HepG2 (cell line): ENCODE results near the gene ECSCR. TPM values are rescaled to one million over a fixed set of nuclear protein-coding genes. Genes with fewer than 3 reads are reported as not detected.

Experiments used
- CCAR2 ChIP-seq: fragments of 200-400 bp; formaldehyde crosslinking; optimal IDR thresholded peaks from 2 replicates; pipeline ENCODE3; 2018; ENCODE audit warnings: low read depth, mild to moderate bottlenecking, low read length, moderate library complexity
- HNF1B ChIP-seq: sonication (generic); formaldehyde crosslinking; IDR thresholded peaks from 2 replicates; pipeline ENCODE4 v1.5.1; 2020; ENCODE audit warnings: mild to moderate bottlenecking, moderate library complexity, missing genetic modification reagents
- MXD4 ChIP-seq: IDR thresholded peaks from 2 replicates; pipeline ENCODE4 v1.6.1; 2016; ENCODE audit warnings: mild to moderate bottlenecking, missing biosample characterization, missing genetic modification reagents
- NR3C1 ChIP-seq: sonication (generic); formaldehyde crosslinking; IDR thresholded peaks from 2 replicates; pipeline ENCODE4 v1.4.0; 2020; ENCODE audit warnings: missing genetic modification reagents
- RARA ChIP-seq: IDR thresholded peaks from 2 replicates; pipeline ENCODE4 v1.6.1; 2016; ENCODE audit warnings: missing genetic modification reagents, missing compliant biosample characterization
- RBFOX2 ChIP-seq: fragments of 200-400 bp; formaldehyde crosslinking; IDR thresholded peaks from 2 replicates; pipeline ENCODE4 v1.6.1; 2017; ENCODE audit warnings: low read depth, mild to moderate bottlenecking, low read length
- SPEN ChIP-seq: sonication (generic); formaldehyde crosslinking; IDR thresholded peaks from 2 replicates; pipeline ENCODE4 v1.5.1; 2020; ENCODE audit warnings: low read depth, mild to moderate bottlenecking, missing genetic modification reagents
- THYN1 ChIP-seq: sonication (generic); formaldehyde crosslinking; IDR thresholded peaks from 2 replicates; pipeline ENCODE4 v1.8.1; 2023; ENCODE audit warnings: low read depth, mild to moderate bottlenecking, moderate library complexity, missing genetic modification reagents, borderline replicate concordance
- TP53 ChIP-seq: sonication (generic); formaldehyde crosslinking; conservative IDR thresholded peaks from 2 replicates; pipeline ENCODE4 v1.4.0; 2020; ENCODE audit warnings: missing genetic modification reagents
- ZFYVE20 ChIP-seq: sonication (generic); formaldehyde crosslinking; IDR thresholded peaks from 2 replicates; pipeline ENCODE4 v1.8.0; 2023; ENCODE audit warnings: low read depth, mild to moderate bottlenecking, moderate library complexity, missing genetic modification reagents, borderline replicate concordance
- ZNF121 ChIP-seq: sonication (generic); formaldehyde crosslinking; IDR thresholded peaks from 2 replicates; pipeline ENCODE4 v1.5.0; 2020; ENCODE audit warnings: mild to moderate bottlenecking, missing genetic modification reagents
- ZNF225 ChIP-seq: sonication (generic); formaldehyde crosslinking; IDR thresholded peaks from 2 replicates; pipeline ENCODE4 v1.4.0; 2020; ENCODE audit warnings: mild to moderate bottlenecking, missing genetic modification reagents
- ZNF331 ChIP-seq: sonication (generic); formaldehyde crosslinking; IDR thresholded peaks from 2 replicates; pipeline ENCODE4 v1.4.0; 2020; ENCODE audit warnings: missing genetic modification reagents
- ZNF335 ChIP-seq: sonication (generic); formaldehyde crosslinking; IDR thresholded peaks from 2 replicates; pipeline ENCODE4 v1.4.0; 2020; ENCODE audit warnings: missing genetic modification reagents
- ZNF878 ChIP-seq: sonication (generic); formaldehyde crosslinking; IDR thresholded peaks from 2 replicates; pipeline ENCODE4 v1.8.1; 2023; ENCODE audit warnings: mild to moderate bottlenecking, missing genetic modification reagents, moderate library complexity
- polyA plus RNA-seq, 8 experiments: library from polyadenylated mRNA; depleted of rRNA in 3 of 8; stranded (reverse) in 7 of 8; unstranded in 1 of 8; fragments of >200 nt; fragmentation: Illumina TruSeq in 4 of 8; extraction: Trizol in 4 of 8; gene quantifications; 2 replicates each; pipeline versions ENCODE4 v1.2.1 to v1.2.3, GENCODE V29; 2011 to 2016; ENCODE audit warnings: low read depth in 4 of 8, missing spikeins in 1 of 8, mixed read lengths in 1 of 8; ENCODE audit not compliant: insufficient read depth in 1 of 8
- total RNA-seq, 5 experiments: library from RNA; depleted of rRNA; stranded (reverse); fragments of >200 nt; fragmentation: Illumina TruSeq; extraction: Trizol; gene quantifications; 2 replicates each; pipeline ENCODE4 v1.2.3, GENCODE V29; 2016; ENCODE audit warnings: low read depth in 1 of 5
- TF ChIP-seq, protein P1 (sequence below): sonication (generic); formaldehyde crosslinking; IDR thresholded peaks from 2 replicates; pipeline ENCODE4 v1.8.1; 2022; ENCODE audit warnings: mild to moderate bottlenecking, missing genetic modification reagents
- TF ChIP-seq, protein P2 (sequence below): sonication (generic); formaldehyde crosslinking; IDR thresholded peaks from 2 replicates; pipeline ENCODE4 v1.4.0; 2020; ENCODE audit warnings: missing genetic modification reagents, borderline replicate concordance
- TF ChIP-seq, protein P3 (sequence below): sonication (generic); formaldehyde crosslinking; IDR thresholded peaks from 2 replicates; pipeline ENCODE4 v1.9.0; 2021; ENCODE audit warnings: missing genetic modification reagents, mild to moderate bottlenecking, borderline replicate concordance
- TF ChIP-seq, protein P4 (sequence below), 2 experiments: fragments of 450-650 bp in 1 of 2; sonication (generic) in 1 of 2; formaldehyde crosslinking; IDR thresholded peaks; 2 replicates each; pipeline versions ENCODE4 v1.5.0 to v1.8.0; 2020 to 2022; ENCODE audit warnings: mild to moderate bottlenecking in 1 of 2, missing genetic modification reagents in 1 of 2

ECSCR gene
- total and polyA plus RNA-seq, 2 of the 13 experiments (the other 11 are each of a cell fraction or from before 2014, with no cell fraction given): 0.18 TPM; not detected in 1

DNA sequence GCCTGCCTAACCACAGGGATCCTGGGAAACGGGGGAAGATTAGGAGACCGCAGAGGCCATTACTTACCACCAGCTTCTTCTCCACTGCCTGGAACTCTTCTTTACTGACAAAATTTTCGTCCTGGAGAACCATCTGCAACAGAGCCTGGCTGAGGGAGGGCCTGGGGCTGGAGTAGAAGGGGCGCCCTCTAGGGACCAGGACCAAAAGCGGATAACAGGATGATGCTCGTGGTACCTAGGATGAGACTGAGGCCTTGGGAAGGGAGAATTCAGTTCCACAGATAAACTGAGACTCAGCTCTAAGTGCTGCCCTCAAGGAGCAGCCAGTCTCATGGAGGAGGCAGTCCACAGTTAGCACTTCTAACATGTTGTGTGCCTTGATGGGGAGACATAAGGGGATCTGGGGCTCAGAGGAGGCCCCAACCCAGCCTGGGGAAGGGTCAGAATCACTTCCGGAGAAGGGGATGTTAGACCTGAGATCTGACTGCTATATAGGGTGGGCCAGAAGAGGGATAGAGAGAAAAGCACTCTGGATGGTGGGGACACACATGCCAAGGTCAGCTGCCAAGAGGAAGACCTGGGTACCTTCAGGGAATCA lies 59.9 kb downstream of the ECSCR start (continued):
- no peak for TF ChIP-seq CCAR2
- 0 out of 2 replicates have a peak, but pooled peaks have one; percentile 19 for TF ChIP-seq ZNF331
- TF ChIP-seq ZNF225: no peak
- TF ChIP-seq RBFOX2: no peak
- no peak for TF ChIP-seq TP53 (CRISPR knock-in tag)
- TF ChIP-seq HNF1B: 0 out of 2 replicates have a peak, but pooled peaks have one; percentile 24
- TF ChIP-seq MXD4 (CRISPR knock-in tag): no peak
- TF ChIP-seq THYN1 (CRISPR knock-in tag): no peak
- TF ChIP-seq ZNF878 (CRISPR knock-in tag): no peak
- TF ChIP-seq, protein P1, sequence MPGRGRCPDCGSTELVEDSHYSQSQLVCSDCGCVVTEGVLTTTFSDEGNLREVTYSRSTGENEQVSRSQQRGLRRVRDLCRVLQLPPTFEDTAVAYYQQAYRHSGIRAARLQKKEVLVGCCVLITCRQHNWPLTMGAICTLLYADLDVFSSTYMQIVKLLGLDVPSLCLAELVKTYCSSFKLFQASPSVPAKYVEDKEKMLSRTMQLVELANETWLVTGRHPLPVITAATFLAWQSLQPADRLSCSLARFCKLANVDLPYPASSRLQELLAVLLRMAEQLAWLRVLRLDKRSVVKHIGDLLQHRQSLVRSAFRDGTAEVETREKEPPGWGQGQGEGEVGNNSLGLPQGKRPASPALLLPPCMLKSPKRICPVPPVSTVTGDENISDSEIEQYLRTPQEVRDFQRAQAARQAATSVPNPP (CRISPR knock-in tag): no peak
- no peak for TF ChIP-seq RARA (CRISPR knock-in tag)
- TF ChIP-seq, protein P2, sequence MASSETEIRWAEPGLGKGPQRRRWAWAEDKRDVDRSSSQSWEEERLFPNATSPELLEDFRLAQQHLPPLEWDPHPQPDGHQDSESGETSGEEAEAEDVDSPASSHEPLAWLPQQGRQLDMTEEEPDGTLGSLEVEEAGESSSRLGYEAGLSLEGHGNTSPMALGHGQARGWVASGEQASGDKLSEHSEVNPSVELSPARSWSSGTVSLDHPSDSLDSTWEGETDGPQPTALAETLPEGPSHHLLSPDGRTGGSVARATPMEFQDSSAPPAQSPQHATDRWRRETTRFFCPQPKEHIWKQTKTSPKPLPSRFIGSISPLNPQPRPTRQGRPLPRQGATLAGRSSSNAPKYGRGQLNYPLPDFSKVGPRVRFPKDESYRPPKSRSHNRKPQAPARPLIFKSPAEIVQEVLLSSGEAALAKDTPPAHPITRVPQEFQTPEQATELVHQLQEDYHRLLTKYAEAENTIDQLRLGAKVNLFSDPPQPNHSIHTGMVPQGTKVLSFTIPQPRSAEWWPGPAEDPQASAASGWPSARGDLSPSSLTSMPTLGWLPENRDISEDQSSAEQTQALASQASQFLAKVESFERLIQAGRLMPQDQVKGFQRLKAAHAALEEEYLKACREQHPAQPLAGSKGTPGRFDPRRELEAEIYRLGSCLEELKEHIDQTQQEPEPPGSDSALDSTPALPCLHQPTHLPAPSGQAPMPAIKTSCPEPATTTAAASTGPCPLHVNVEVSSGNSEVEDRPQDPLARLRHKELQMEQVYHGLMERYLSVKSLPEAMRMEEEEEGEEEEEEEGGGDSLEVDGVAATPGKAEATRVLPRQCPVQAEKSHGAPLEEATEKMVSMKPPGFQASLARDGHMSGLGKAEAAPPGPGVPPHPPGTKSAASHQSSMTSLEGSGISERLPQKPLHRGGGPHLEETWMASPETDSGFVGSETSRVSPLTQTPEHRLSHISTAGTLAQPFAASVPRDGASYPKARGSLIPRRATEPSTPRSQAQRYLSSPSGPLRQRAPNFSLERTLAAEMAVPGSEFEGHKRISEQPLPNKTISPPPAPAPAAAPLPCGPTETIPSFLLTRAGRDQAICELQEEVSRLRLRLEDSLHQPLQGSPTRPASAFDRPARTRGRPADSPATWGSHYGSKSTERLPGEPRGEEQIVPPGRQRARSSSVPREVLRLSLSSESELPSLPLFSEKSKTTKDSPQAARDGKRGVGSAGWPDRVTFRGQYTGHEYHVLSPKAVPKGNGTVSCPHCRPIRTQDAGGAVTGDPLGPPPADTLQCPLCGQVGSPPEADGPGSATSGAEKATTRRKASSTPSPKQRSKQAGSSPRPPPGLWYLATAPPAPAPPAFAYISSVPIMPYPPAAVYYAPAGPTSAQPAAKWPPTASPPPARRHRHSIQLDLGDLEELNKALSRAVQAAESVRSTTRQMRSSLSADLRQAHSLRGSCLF (CRISPR knock-in tag): no peak
- TF ChIP-seq ZFYVE20 (CRISPR knock-in tag): no peak
- no peak for TF ChIP-seq NR3C1 (CRISPR knock-in tag)
- TF ChIP-seq, protein P3, sequence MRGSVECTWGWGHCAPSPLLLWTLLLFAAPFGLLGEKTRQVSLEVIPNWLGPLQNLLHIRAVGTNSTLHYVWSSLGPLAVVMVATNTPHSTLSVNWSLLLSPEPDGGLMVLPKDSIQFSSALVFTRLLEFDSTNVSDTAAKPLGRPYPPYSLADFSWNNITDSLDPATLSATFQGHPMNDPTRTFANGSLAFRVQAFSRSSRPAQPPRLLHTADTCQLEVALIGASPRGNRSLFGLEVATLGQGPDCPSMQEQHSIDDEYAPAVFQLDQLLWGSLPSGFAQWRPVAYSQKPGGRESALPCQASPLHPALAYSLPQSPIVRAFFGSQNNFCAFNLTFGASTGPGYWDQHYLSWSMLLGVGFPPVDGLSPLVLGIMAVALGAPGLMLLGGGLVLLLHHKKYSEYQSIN (CRISPR knock-in tag): no peak
- no peak for TF ChIP-seq SPEN
- TF ChIP-seq, protein P4, sequence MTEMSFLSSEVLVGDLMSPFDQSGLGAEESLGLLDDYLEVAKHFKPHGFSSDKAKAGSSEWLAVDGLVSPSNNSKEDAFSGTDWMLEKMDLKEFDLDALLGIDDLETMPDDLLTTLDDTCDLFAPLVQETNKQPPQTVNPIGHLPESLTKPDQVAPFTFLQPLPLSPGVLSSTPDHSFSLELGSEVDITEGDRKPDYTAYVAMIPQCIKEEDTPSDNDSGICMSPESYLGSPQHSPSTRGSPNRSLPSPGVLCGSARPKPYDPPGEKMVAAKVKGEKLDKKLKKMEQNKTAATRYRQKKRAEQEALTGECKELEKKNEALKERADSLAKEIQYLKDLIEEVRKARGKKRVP (CRISPR knock-in tag; IDR thresholded peaks at IDR 0.05): no peak
- TF ChIP-seq ZNF335 (CRISPR knock-in tag): no peak
- no peak for TF ChIP-seq ZNF121 (CRISPR knock-in tag)
